Sigmoid colon (tissue), 7 donors: ENCODE results near the gene LCE6A. TPM values are rescaled to one million over a fixed set of nuclear protein-coding genes. Genes with fewer than 3 reads are reported as not detected.

Experiments used
- DNase-seq: peaks from one replicate; pipeline ENCODE4 v3.0.0-alpha.2; 2019
- H3K27ac ChIP-seq, 4 donors: fragments of 200-600 bp; sonication (generic); one replicate each; pipeline ENCODE4 v1.5.1; 2016 to 2019; ENCODE audit warnings: mild to moderate bottlenecking in 1 of 4
- H3K27me3 ChIP-seq, 3 donors: fragments of 200-600 bp; sonication (generic); one replicate each; pipeline ENCODE4 v1.5.1; 2019; ENCODE audit warnings: mild to moderate bottlenecking in 1 of 3
- H3K36me3 ChIP-seq, 4 donors: fragments of 200-600 bp; sonication (generic); one replicate each; pipeline ENCODE4 v1.5.1; 2016 to 2019
- H3K4me1 ChIP-seq, 4 donors: fragments of 200-600 bp; sonication (generic); one replicate each; pipeline ENCODE4 v1.5.1; 2017 to 2019
- H3K4me3 ChIP-seq, 4 donors: fragments of 200-600 bp; sonication (generic); one replicate each; pipeline ENCODE4 v1.5.1; 2017 to 2019; ENCODE audit warnings: mild to moderate bottlenecking in 2 of 4, moderate library complexity in 1 of 4
- H3K9me3 ChIP-seq, 4 donors: fragments of 200-600 bp in 3 of 4; sonication (generic) in 3 of 4; one replicate each; pipeline versions ENCODE4 v1.5.1 to v1.6.1; 2013 to 2019
- EP300 ChIP-seq, 4 donors: sonication (generic); formaldehyde crosslinking; IDR thresholded peaks; one replicate each; pipeline ENCODE4 v1.6.1; 2017; ENCODE audit warnings: antibody characterized with exemption in 4 of 4
- POLR2A ChIP-seq, 2 donors: fragments of 450-650 bp; IDR thresholded peaks; one replicate each; pipeline ENCODE4 v1.6.1; 2016; ENCODE audit warnings: antibody characterized with exemption in 2 of 2, mild to moderate bottlenecking in 2 of 2, moderate library complexity in 2 of 2
- POLR2AphosphoS5 ChIP-seq, 4 donors: sonication (generic); formaldehyde crosslinking; IDR thresholded peaks; one replicate each; pipeline ENCODE4 v1.6.1; 2017; ENCODE audit warnings: antibody characterized with exemption in 4 of 4
- WGBS, 2 donors: extraction: QIAGEN DNeasy Blood & Tissue Kit; methylation state at CpG; one replicate each; pipeline ENCODE4 v1.1.7; 2013; 5-methylcytosine and 5-hydroxymethylcytosine counted together
- intact Hi-C: fragments of 100-400 bp; cut with DNase I; formaldehyde crosslinking; loops from one replicate; pipeline ENCODE4 v1.15.1; 2023
- polyA plus RNA-seq, 3 donors: library from polyadenylated mRNA; stranded (reverse); fragments of 200-250 nt; gene quantifications; one replicate each; pipeline ENCODE4 v1.2.3, GENCODE V29; 2013
- total RNA-seq, 4 donors: library from RNA; depleted of rRNA; stranded (reverse); fragments of >200 nt; gene quantifications; one replicate each; pipeline ENCODE4 v1.1.0, GENCODE V29; 2016
- TF ChIP-seq, protein P1 (sequence below), 4 experiments: fragments of 450-650 bp in 3 of 4; fragments of 200-600 bp in 1 of 4; IDR thresholded peaks; one replicate each; pipeline ENCODE4 v1.5.1; 2016 to 2019; ENCODE audit warnings: antibody characterized with exemption in 4 of 4, mild to moderate bottlenecking in 3 of 4, moderate library complexity in 2 of 4
- donor health status: healthy with polysubstance abuse.
- donor health status: Bipolar disorder and iron deficiency.
- donor health status: healthy.

Gene LCE6A
- total and polyA plus RNA-seq, 7 donors, result 2.4 TPM; not detected in 6

- no peak for DNase-seq
- H3K36me3 ChIP-seq, result no peaks in the 10 kb centered on the region
- WGBS, 2 donors, result 97 to 99% methylated on average over 1 of the region's 1 CpG
- H3K27me3 ChIP-seq, result no peaks in the 10 kb centered on the region
- intact Hi-C loops, result no loop called here
- H3K4me1 ChIP-seq, result peaks cover 0 to 19% (median 10%) of the 10 kb centered on the region in 4 donors
- TF ChIP-seq POLR2AphosphoS5 (IDR thresholded peaks at IDR 0.05) (no peak), POLR2A (IDR thresholded peaks at IDR 0.05) (no peak), EP300 (IDR thresholded peaks at IDR 0.05) (no peak)
- TF ChIP-seq, protein P1, sequence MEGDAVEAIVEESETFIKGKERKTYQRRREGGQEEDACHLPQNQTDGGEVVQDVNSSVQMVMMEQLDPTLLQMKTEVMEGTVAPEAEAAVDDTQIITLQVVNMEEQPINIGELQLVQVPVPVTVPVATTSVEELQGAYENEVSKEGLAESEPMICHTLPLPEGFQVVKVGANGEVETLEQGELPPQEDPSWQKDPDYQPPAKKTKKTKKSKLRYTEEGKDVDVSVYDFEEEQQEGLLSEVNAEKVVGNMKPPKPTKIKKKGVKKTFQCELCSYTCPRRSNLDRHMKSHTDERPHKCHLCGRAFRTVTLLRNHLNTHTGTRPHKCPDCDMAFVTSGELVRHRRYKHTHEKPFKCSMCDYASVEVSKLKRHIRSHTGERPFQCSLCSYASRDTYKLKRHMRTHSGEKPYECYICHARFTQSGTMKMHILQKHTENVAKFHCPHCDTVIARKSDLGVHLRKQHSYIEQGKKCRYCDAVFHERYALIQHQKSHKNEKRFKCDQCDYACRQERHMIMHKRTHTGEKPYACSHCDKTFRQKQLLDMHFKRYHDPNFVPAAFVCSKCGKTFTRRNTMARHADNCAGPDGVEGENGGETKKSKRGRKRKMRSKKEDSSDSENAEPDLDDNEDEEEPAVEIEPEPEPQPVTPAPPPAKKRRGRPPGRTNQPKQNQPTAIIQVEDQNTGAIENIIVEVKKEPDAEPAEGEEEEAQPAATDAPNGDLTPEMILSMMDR (IDR thresholded peaks at IDR 0.05), result no peak
- peak overlapping the region in 1 of 4 donors; percentile 72 for H3K27ac ChIP-seq
- H3K4me3 ChIP-seq, result no peak overlapping the region
- no peaks in the 10 kb centered on the region for H3K9me3 ChIP-seq
Measured at GRCh38 chr1:152884506-152884905, 41.9 kb downstream of the LCE6A start.

- no peaks in the 10 kb centered on the region for H3K9me3 ChIP-seq
- no peaks in the 10 kb centered on the region for H3K36me3 ChIP-seq
- peak overlapping the region in 1 of 4 donors; percentile 72 for H3K27ac ChIP-seq
- H3K27me3 ChIP-seq, result no peaks in the 10 kb centered on the region
- peaks cover 0 to 19% (median 10%) of the 10 kb centered on the region in 4 donors for H3K4me1 ChIP-seq
- no peak overlapping the region for H3K4me3 ChIP-seq
- intact Hi-C loops, result no loop called here
- DNase-seq, result no peak
- 52 to 72% methylated on average over 4 of the region's 4 CpGs for WGBS, 2 donors
- TF ChIP-seq POLR2AphosphoS5 (IDR thresholded peaks at IDR 0.05) (no peak), POLR2A (IDR thresholded peaks at IDR 0.05) (no peak), EP300 (IDR thresholded peaks at IDR 0.05) (no peak)
- TF ChIP-seq, protein P1 (IDR thresholded peaks at IDR 0.05), result no peak
Measured at GRCh38 chr1:152884966-152885624, 42.4 kb downstream of the LCE6A start.

GRCh38 chr1:152886085-152886484 is 43.4 kb downstream of the LCE6A start:
- WGBS, 2 donors, result 46 to 55% methylated on average over 3 of the region's 3 CpGs
- Histone ChIP-seq H3K4me3 (no peak overlapping the region), H3K4me1 (peaks cover 0 to 19% (median 10%) of the 10 kb centered on the region in 4 donors), H3K27me3 (no peaks in the 10 kb centered on the region), H3K27ac (peak overlapping the region in 1 of 4 donors; percentile 72), H3K9me3 (no peaks in the 10 kb centered on the region), H3K36me3 (no peaks in the 10 kb centered on the region)
- intact Hi-C loops, result no loop called here
- TF ChIP-seq POLR2AphosphoS5 (IDR thresholded peaks at IDR 0.05) (no peak), EP300 (IDR thresholded peaks at IDR 0.05) (no peak), POLR2A (IDR thresholded peaks at IDR 0.05) (no peak)
- TF ChIP-seq, protein P1 (IDR thresholded peaks at IDR 0.05), result no peak
- no peak for DNase-seq

DNA sequence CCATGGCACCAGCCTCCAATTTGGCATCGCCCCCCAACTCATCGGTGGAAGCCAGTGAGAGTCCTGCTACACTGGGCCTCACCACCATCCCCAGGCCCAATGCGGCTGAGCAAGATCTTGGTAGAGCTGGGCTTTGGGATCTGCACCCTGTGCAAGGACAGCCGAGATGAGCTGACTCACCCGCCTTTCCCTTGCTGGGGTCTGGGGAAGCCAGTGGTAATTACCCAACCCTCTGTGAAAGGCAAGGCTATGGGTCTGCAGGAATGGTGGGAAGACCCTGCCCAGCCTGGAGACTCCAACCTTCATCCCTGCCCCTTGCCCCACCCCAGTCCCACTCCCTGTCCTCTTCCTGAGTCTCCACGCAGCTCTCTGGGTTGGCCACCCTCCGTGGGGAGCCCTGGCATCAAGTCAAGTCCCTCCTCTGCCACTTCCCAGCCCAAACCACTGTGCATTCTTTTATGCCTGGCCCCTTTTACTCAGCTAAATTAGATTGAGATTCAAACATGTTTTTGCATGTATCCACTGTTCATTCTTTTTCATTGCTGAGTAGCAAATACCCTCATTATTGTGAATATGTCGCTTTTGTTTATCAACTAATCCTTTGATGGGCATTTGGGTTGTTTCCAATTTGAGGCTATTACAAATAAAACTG is 44.2 kb downstream of the LCE6A start:
- Histone ChIP-seq H3K4me1 (peaks cover 0 to 19% (median 10%) of the 10 kb centered on the region in 4 donors), H3K9me3 (no peaks in the 10 kb centered on the region), H3K36me3 (no peaks in the 10 kb centered on the region), H3K4me3 (no peak overlapping the region), H3K27me3 (no peaks in the 10 kb centered on the region), H3K27ac (peak overlapping the region in 1 of 4 donors; percentile 72)
- WGBS, 2 donors, result 68 to 71% methylated on average over 8 of the region's 8 CpGs
- no peak for DNase-seq
- TF ChIP-seq, protein P1 (IDR thresholded peaks at IDR 0.05), result no peak
- TF ChIP-seq POLR2AphosphoS5 (IDR thresholded peaks at IDR 0.05) (no peak), EP300 (IDR thresholded peaks at IDR 0.05) (no peak), POLR2A (IDR thresholded peaks at IDR 0.05) (no peak)
- intact Hi-C loops, result no loop called here
